Stimulated activated CD8-positive, alpha-beta memory T cell treated with anti-CD3 and anti-CD28 coated beads, Interleukin-12 subunit alpha, Interleukin-12 subunit beta, amount 100 ng/mL, for 24 hours (primary cell): ENCODE data around the gene NT5C1A.

Source experiments
- DNase-seq: peaks from one replicate; pipeline ENCODE4 v3.0.0-alpha.2; 2020; ENCODE audit errors: extremely low read depth

Gene NT5C1A

GRCh38 chr1:39671793-39672550, at the start of gene NT5C1A:
Gene NT5C1A, minus strand, starts transcription at chr1:39672107. Its CDS starts 69 bp downstream, at chr1:39672038.
- DNase-seq, result no peak

GRCh38 chr1:39721664-39722063, 49.8 kb upstream of the NT5C1A start:
- no peak for DNase-seq

- no peak for DNase-seq
Observed at GRCh38 chr1:39720094-39720999, 48.4 kb upstream of the NT5C1A start.

GRCh38 chr1:39717809-39718208, 45.9 kb upstream of the NT5C1A start:
- DNase-seq, result no peak

GRCh38 chr1:39713557-39713956, 41.6 kb upstream of the NT5C1A start:
- no peak for DNase-seq

GRCh38 chr1:39711966-39712340, 40.0 kb upstream of the NT5C1A start:
- DNase-seq, result no peak

GRCh38 chr1:39711104-39711965, 39.4 kb upstream of the NT5C1A start:
- no peak for DNase-seq

GRCh38 chr1:39707506-39707905, 35.6 kb upstream of the NT5C1A start:
- DNase-seq, result no peak

- no peak for DNase-seq
Observed at GRCh38 chr1:39704757-39705156, 32.9 kb upstream of the NT5C1A start.

- DNase-seq, result no peak
Observed at GRCh38 chr1:39701049-39701439, 29.1 kb upstream of the NT5C1A start.

GRCh38 chr1:39700348-39700747, 28.4 kb upstream of the NT5C1A start:
- DNase-seq, result no peak

GRCh38 chr1:39699419-39699818, 27.5 kb upstream of the NT5C1A start:
- DNase-seq, result no peak

- DNase-seq, result no peak
Observed at GRCh38 chr1:39698568-39698967, 26.7 kb upstream of the NT5C1A start.

GRCh38 chr1:39696448-39696847, 24.5 kb upstream of the NT5C1A start:
- no peak for DNase-seq

- DNase-seq, result no peak
Observed at GRCh38 chr1:39695016-39695415, 23.1 kb upstream of the NT5C1A start.

- no peak for DNase-seq
Observed at GRCh38 chr1:39694026-39694425, 22.1 kb upstream of the NT5C1A start.

- no peak for DNase-seq
Observed at GRCh38 chr1:39692152-39693074, 20.5 kb upstream of the NT5C1A start.

GRCh38 chr1:39691383-39692151, 19.7 kb upstream of the NT5C1A start, which contains the start of gene HPCAL4:
Gene HPCAL4, minus strand, starts transcription at chr1:39691433. Its CDS starts 6,830 bp downstream, at chr1:39684603.
- peak; percentile 76 for DNase-seq

GRCh38 chr1:39690794-39691382, 19.0 kb upstream of the NT5C1A start:
- DNase-seq, result no peak

- no peak for DNase-seq
Observed at GRCh38 chr1:39690225-39690624, 18.3 kb upstream of the NT5C1A start.
